Parathyroid adenoma (tissue), 2 donors: ENCODE measurements around the gene AIM2.

Experiments
- H2AFZ ChIP-seq: fragments of 300-600 bp; sonication (generic); one replicate; pipeline ENCODE4 v1.7.0; 2017; ENCODE audit warnings: antibody characterized with exemption, mild to moderate bottlenecking
- H3K27ac ChIP-seq: fragments of 300-600 bp; sonication (generic); one replicate; pipeline ENCODE4 v1.7.0; 2017
- H3K27me3 ChIP-seq: fragments of 300-600 bp; sonication (generic); one replicate; pipeline ENCODE4 v1.7.0; 2017; ENCODE audit warnings: low read length; ENCODE audit not compliant: control insufficient read depth, insufficient read depth
- H3K36me3 ChIP-seq: fragments of 300-600 bp; sonication (generic); one replicate; pipeline ENCODE4 v1.7.0; 2017; ENCODE audit warnings: low read length; ENCODE audit not compliant: control insufficient read depth, insufficient read depth
- H3K4me1 ChIP-seq: fragments of 300-600 bp; sonication (generic); one replicate; pipeline ENCODE4 v1.7.0; 2017; ENCODE audit warnings: control low read depth
- H3K4me2 ChIP-seq: fragments of 300-600 bp; sonication (generic); one replicate; pipeline ENCODE4 v1.7.0; 2017; ENCODE audit warnings: low read length
- H3K4me3 ChIP-seq: fragments of 300-600 bp; sonication (generic); one replicate; pipeline ENCODE4 v1.7.0; 2017; ENCODE audit warnings: low read depth, low read length
- H3K79me2 ChIP-seq: fragments of 300-600 bp; sonication (generic); one replicate; pipeline ENCODE4 v1.7.0; 2017; ENCODE audit warnings: control low read depth
- H3K9ac ChIP-seq: fragments of 300-600 bp; sonication (generic); one replicate; pipeline ENCODE4 v1.7.0; 2017; ENCODE audit warnings: mild to moderate bottlenecking
- H3K9me3 ChIP-seq: fragments of 300-600 bp; sonication (generic); one replicate; pipeline ENCODE4 v1.7.0; 2017; ENCODE audit warnings: low read length; ENCODE audit not compliant: control insufficient read depth
- TF ChIP-seq, protein P1 (sequence below): fragments of 300-600 bp; sonication (generic); IDR thresholded peaks from one replicate; pipeline ENCODE4 v1.7.0; 2017; ENCODE audit warnings: antibody characterized with exemption, mild to moderate bottlenecking
- donor health status: primary hyperparathyroidism.

The AIM2 gene

DNA sequence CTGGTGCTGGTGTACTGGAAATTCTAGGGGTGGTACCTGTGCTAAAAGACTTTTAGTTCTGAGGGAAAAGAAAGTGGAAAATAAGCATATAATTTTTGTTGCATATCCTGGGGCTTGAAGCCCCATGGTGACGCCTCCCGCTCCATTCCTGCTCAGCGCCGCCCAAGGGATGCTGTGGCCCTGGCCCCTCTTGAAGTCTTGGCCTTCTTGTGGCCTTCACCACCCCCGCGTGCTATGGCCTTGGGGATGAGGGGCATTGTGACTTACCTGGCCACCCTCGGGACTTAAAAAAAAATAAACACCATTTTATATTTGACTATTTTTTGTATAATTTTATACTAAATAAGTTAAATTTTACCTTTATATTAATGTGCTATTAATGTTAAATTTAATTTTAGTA lies 51.5 kb downstream of the AIM2 start:
- H3K4me3 ChIP-seq: no peak overlapping the region
- H3K4me1 ChIP-seq: no peaks in the 10 kb centered on the region
- H3K27me3 ChIP-seq: no peaks in the 10 kb centered on the region
- no peaks in the 10 kb centered on the region for H3K9me3 ChIP-seq
- no peak overlapping the region for H3K4me2 ChIP-seq
- no peaks in the 10 kb centered on the region for H3K79me2 ChIP-seq
- no peak overlapping the region for H3K27ac ChIP-seq
- no peak overlapping the region for H2AFZ ChIP-seq
- TF ChIP-seq, protein P1, sequence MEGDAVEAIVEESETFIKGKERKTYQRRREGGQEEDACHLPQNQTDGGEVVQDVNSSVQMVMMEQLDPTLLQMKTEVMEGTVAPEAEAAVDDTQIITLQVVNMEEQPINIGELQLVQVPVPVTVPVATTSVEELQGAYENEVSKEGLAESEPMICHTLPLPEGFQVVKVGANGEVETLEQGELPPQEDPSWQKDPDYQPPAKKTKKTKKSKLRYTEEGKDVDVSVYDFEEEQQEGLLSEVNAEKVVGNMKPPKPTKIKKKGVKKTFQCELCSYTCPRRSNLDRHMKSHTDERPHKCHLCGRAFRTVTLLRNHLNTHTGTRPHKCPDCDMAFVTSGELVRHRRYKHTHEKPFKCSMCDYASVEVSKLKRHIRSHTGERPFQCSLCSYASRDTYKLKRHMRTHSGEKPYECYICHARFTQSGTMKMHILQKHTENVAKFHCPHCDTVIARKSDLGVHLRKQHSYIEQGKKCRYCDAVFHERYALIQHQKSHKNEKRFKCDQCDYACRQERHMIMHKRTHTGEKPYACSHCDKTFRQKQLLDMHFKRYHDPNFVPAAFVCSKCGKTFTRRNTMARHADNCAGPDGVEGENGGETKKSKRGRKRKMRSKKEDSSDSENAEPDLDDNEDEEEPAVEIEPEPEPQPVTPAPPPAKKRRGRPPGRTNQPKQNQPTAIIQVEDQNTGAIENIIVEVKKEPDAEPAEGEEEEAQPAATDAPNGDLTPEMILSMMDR: no peak
- no peak overlapping the region for H3K9ac ChIP-seq
- no peaks in the 10 kb centered on the region for H3K36me3 ChIP-seq

DNA sequence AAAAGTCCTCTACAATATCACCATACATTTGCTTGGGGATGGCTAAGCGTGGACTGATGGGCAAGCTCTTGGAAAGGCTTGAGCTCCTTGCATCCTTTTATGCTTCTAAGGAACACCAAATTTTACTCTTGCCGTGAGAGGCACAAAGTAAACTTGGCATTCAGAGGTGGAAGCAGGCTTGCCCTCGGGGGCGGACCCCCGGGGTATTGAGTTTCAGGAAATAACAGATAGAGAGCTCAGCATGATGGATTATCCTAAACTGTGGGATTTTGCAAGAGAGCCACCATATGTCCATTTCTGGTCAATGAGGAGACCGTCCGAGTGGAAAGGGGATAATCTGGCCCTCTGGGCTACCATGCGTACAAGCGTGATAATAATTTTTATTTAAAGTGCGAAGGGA lies 52.8 kb downstream of the AIM2 start:
- Histone ChIP-seq H3K4me2 (no peak overlapping the region), H2AFZ (no peak overlapping the region), H3K27ac (no peak overlapping the region), H3K27me3 (no peaks in the 10 kb centered on the region), H3K4me3 (no peak overlapping the region), H3K36me3 (no peaks in the 10 kb centered on the region), H3K9ac (no peak overlapping the region), H3K4me1 (no peaks in the 10 kb centered on the region), H3K9me3 (no peaks in the 10 kb centered on the region), H3K79me2 (no peaks in the 10 kb centered on the region)
- TF ChIP-seq, protein P1: no peak

DNA sequence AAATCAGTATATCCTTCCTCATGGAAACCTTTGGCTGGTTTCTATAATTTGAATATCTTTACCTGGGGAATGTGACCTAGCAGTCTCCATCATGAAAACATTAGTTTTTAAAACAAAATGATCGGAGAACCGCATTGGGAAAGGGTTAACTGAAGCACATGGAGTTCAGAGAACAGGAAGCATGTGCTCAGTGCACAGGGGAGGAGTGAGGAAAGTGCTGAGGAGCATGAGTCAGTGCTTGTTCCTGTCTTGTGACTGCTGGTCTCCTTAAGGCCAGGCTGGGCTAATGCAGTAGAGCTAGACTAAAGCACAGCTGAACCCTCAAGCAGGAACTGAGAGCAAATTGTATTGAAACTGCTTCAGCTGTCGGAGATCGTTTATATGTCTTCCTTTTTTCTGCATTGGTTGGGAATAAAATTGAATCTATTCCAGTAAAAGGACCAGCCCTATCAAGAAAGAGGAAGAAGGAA lies 61.1 kb downstream of the AIM2 start:
- H3K79me2 ChIP-seq: no peaks in the 10 kb centered on the region
- no peak overlapping the region for H3K9ac ChIP-seq
- H3K4me1 ChIP-seq: no peaks in the 10 kb centered on the region
- H3K4me3 ChIP-seq: no peak overlapping the region
- TF ChIP-seq, protein P1: no peak
- H2AFZ ChIP-seq: no peak overlapping the region
- no peaks in the 10 kb centered on the region for H3K36me3 ChIP-seq
- H3K9me3 ChIP-seq: no peaks in the 10 kb centered on the region
- no peaks in the 10 kb centered on the region for H3K27me3 ChIP-seq
- H3K27ac ChIP-seq: no peak overlapping the region
- no peak overlapping the region for H3K4me2 ChIP-seq

DNA sequence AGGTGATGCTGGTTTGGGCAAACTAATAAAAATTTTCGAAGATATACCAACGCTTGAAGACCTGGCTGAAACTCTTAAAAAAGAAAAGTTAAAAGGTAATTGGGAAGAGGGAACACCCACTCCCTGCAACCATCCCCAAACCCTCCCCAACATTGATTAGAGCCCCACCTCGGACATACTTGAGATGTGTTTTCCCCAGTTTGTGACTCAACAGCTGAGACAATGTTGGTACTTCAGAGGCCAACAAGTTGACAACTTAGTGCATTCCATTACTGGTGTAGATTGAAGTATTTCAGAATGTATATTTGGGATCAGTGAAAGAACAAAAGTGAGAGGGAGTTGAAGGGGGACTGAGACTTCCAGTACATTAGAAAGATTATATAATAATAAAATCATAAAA lies 61.7 kb downstream of the AIM2 start:
- Histone ChIP-seq H3K27ac (no peak overlapping the region), H3K4me3 (no peak overlapping the region), H3K79me2 (no peaks in the 10 kb centered on the region), H3K9ac (no peak overlapping the region), H3K4me2 (no peak overlapping the region), H3K9me3 (no peaks in the 10 kb centered on the region), H3K27me3 (no peaks in the 10 kb centered on the region), H3K4me1 (no peaks in the 10 kb centered on the region), H3K36me3 (no peaks in the 10 kb centered on the region), H2AFZ (no peak overlapping the region)
- TF ChIP-seq, protein P1: no peak

DNA sequence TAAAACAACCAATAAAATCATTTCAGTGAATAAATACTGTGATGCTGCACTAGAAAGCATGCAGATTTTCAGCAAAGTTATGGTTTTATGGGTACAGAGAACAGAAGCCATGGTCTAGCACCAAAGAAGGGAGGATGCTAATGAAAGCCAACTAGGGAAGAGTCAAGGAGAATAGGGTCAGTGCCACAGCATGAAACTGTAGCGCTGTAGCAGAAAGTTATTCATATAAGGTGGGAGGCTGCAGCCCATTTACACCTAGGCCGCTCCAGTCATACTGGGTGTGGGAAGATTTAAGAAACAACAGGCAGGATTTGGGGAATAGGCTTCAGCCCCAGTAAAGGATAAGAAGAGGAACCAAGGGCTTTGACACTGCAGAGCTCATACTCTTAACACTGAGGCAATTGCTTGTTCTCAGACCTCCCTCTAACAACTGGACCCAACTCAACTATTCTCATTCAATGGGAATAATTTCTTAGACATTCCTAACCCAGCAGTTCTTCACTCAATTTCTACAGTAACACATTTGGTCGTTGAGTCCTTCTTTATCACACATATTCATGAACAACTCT lies 62.5 kb downstream of the AIM2 start:
- Histone ChIP-seq H3K4me1 (no peaks in the 10 kb centered on the region), H3K27me3 (no peaks in the 10 kb centered on the region), H3K4me2 (no peak overlapping the region), H3K4me3 (no peak overlapping the region), H2AFZ (no peak overlapping the region), H3K36me3 (no peaks in the 10 kb centered on the region), H3K9me3 (no peaks in the 10 kb centered on the region), H3K9ac (no peak overlapping the region), H3K79me2 (no peaks in the 10 kb centered on the region), H3K27ac (no peak overlapping the region)
- TF ChIP-seq, protein P1: no peak
